Tongue (tissue), 2 donors: ENCODE data around the gene BRI3BP. TPM values are rescaled to one million over a fixed set of nuclear protein-coding genes. Genes with fewer than 3 reads are reported as not detected.

Experiments used
- DNase-seq: peaks from one replicate; pipeline ENCODE4 v3.0.0-alpha.2; 2015
- total RNA-seq: library from RNA; depleted of rRNA; stranded (reverse); fragments of >200 nt; gene quantifications from one replicate; pipeline ENCODE4 v1.2.3, GENCODE V29; 2014

BRI3BP gene
- 5.5 TPM for total RNA-seq

- peak; percentile 69 for DNase-seq
Measured at GRCh38 chr12:124993626-124994436, at the start of gene BRI3BP. TSS of gene BRI3BP (plus strand) at chr12:124993645. CDS start at chr12:124993791, 146 bp downstream.

DNA sequence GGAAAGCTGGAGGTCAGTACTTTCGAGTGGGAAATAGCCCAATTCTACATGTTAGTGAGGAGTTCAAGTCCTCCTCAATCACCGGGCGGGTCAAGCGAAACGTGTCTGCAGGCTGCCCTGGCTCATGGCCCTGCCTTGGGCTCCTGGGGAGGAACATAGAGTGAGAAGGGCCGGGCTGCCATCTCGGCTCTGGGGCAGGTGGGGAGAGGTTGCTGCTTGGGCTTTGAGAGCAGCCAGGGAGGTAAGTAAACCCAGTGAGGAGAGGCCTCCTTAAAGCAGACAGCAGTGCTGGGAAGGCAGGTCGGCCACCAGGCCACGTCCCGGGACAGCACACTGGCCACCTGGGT, 47.0 kb upstream of the BRI3BP start:
- no peak for DNase-seq

GRCh38 chr12:124947013-124947412, 46.4 kb upstream of the BRI3BP start:
- no peak for DNase-seq

DNA sequence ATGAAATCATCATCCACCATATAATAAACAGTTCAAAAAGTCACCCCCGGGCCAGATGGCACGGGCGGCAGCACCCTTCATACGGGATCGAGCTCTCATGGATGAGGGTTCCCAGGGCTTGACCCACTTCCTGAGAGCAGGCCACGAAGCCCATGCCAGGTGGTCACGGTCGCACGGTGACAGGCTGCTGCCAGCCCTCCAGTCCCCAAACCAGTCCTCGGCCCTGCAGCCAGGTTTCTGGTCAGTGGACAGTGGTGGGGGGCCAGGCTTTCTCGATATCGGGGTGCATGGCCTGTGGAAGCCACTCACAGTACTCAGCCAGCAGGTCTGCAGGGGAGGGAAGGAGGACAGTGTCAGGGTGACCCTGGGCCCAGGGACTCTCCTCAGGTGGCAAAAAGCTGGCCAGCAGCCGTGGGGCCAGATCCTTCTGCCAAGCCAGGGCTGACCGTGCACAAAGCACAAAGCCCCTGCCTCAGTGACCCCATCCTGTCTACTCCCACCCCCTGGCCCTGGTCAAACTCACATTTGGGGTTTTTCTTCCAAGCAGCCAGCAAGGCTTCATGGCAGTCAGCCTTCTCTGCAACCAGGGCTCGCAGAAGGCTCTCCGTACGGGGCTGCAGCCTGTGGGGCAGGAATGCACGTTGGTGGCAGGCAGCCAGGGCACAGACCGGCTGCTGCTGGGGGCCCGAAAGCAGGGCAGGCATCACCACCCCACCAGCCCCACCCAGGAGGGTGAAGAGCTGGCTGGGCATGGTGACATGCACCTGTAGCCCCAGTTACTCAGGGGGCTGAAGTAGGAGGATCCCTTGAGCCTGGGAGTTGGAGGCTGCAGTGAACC, 45.7 kb upstream of the BRI3BP start:
- peak; percentile 6 for DNase-seq

- no peak for DNase-seq
Measured at GRCh38 chr12:124949066-124949465, 44.4 kb upstream of the BRI3BP start.

- no peak for DNase-seq
Measured at GRCh38 chr12:124949779-124950728, 43.4 kb upstream of the BRI3BP start.

- DNase-seq: no peak
Measured at GRCh38 chr12:124952295-124952694, 41.1 kb upstream of the BRI3BP start.

GRCh38 chr12:124952801-124953200, 40.6 kb upstream of the BRI3BP start:
- no peak for DNase-seq

DNA sequence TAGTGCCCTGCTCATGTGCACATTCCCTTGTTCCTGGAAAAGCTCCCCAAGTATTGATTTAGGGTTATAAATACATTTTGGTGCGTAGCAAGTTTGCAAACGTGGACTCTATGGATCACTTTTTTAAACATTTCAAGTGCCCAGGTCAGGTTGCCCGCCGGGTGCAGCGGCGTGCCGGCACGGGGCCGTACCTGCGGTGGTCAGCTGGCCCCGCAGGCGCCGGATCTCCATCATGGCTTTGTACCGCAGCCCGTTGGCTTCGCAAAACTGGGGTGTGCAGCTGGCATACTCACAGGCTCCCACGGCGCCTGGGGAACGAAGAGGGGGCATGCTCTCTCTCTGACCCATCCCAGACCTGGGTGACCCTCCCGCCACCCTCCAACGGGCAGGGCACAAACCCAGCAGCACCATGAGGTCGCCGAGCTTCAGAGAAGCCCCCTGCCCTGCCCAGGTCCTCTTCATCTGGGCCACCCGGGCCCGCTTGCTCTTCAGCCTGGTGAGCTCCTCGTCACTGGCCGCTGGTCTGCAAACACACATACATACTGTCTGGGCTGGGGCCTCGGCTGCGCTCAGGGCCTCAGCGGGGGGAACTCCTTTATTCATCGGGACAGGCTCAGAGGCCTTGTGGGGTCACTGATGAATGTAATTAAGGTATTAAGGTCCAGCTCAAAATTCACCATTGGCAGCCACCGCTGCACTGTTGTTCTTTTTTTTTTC, 39.6 kb upstream of the BRI3BP start:
- no peak for DNase-seq

DNA sequence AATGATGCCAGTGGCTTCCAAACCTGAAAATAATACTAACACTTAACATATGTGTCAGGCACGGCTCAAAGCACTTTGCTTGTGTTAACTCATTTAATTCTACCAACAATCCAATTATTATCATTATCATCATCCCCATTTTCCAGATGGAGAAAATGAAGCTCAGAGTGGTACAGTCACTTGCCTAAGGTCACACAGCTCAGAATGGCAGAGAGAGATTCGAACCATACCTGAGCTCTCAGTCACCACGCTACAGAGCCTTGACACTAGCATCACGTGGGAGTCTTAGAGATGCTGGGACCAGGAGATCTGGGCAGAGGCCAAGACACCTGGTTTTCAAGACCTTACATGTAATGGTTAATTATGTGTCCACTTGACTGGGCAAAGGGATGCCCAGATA, 38.7 kb upstream of the BRI3BP start:
- DNase-seq: no peak

GRCh38 chr12:124956571-124956970, 36.9 kb upstream of the BRI3BP start:
- no peak for DNase-seq

DNA sequence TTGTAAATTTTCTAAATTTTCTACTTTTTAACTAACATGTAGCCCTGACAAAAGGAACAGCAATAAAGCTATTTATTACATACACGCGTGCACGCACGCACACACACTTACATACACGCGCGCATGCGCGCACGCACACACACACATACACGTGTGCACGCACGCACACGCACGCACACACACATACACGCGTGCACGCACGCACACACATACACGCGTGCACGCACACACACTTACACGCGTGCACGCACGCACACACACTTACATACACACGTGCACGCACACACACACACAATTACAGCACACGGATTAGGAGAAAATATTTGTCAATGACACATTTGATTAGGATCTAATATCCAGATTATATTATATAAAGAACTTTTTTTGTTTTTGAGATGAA, 32.4 kb upstream of the BRI3BP start:
- no peak for DNase-seq

DNA sequence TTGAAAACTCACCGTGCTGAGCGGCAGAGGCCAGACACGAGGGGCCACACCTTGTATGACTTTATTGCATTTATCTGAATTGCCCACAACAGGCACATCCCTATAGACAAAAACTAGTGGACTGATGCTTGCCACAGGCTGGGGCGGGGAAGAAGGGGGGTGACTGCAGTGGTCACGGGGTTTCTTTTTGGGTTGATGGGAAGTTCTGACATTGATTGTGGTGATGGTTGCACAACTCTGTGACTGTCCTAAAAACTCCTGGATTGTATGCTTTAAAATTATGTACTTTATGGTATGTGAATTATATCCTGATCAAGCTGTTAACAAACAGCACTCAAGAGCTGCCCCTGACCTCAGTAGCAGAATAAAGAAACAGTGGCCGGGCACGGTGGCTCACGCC, 30.2 kb upstream of the BRI3BP start:
- DNase-seq: no peak

- DNase-seq: no peak
Measured at GRCh38 chr12:124964251-124964650, 29.2 kb upstream of the BRI3BP start.

DNA sequence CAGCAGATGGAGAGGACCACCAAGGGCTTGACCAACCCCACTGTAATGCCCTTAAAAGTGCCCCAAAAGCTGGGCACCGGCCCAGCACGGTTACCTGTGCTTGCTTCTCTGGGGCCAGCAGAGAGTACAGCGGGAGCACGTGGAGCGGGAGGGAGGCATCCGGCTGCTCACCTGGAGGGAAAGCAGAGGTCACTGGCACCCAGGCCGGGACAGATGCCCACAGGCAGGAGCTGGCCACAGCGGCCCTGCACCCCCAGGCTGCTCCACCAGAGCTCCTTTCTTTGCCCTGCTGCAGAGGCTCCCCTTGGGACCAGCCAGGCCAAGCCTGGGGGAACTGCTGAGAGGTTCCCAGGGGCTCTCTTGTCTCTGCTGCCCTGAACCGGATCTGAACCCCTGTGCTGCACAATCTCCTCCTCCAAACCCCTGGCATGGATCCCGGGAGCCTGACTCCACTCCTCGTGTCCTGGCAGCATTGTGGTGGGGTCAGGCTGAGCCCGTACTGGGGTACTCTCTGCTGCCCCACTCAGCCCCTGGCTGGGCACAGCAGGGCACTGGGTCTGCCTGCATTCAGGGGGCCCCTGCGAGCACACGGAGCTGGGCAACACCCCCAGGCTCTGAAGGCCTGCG, 28.5 kb upstream of the BRI3BP start:
- no peak for DNase-seq

DNA sequence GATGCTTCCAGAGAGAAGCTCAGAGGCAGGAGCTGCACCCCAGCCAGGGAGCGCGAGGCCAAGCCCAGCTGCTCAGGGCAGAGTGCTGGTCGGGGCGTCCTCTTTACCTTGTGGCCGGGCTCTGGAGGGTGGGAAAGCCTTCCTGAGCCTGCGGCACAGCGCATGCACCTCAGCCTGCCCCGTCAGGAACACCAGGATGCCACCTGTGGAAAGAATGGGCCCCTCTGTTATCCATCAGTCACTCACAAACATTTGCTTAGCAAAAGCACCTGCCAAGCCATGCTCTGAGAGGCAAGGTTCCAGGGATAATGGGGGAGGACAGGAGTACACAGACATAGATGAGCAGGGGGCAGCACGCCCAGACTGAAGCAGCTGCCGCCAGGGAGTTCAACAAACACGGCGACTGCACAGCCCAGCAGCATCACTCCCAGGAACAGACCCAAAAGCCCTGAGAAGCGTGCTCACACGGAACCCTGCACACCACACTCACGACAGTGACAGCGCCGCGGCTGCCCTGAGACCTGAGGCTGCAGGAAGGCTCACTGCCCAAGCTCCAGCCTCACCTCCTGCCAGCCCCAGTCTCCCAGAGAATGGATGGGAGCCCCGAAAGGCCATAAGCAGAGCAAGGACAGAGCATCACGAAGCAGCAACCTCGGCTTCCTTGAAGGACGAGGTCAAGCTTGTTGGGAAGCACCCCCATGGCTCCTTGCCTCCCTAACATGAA, 26.3 kb upstream of the BRI3BP start:
- DNase-seq: no peak

DNA sequence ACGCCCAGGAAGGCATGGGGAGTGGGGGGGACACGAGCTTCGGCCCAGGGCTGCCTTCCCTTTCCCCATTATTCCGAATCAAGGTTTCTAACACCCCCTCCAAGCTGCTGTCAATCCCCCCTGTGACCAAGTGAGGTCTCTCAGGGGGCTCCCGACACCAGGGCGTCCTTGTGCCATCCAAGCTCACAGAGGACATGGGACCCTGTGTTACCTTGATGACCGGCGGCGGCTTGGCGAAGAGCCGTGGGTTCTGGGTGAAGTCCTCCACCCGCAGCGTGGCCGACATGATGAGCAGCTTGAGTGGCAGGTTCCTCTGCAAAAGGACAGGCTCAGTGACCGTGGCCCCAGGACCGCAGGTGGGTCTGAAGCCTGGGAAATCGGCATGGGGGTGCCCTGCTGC, 24.8 kb upstream of the BRI3BP start:
- DNase-seq: no peak

GRCh38 chr12:124970647-124971402, 22.6 kb upstream of the BRI3BP start:
- DNase-seq: no peak

- no peak for DNase-seq
Measured at GRCh38 chr12:124971603-124972002, 21.8 kb upstream of the BRI3BP start.

DNA sequence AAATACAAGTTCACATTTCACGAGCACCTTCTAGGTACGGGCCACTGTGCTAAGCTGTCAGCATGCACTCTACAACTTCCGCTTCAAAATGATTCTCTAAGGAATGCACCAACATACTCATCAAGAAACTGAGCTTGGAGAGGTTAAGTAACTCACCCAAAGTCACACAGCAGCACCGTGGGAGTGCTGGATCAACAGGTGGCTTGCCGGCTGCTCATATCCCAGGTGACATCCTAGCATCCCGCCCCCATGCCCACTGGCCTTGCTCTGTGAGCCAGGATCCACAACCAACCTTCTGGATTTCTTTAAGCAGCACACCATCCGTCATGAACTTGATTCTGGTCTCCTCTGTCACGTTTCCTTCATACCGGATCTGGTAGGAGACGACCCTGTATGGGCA, 21.2 kb upstream of the BRI3BP start:
- DNase-seq: no peak
